Mammary epithelial cell (primary cell): ENCODE results near the gene UNC13A.

Experiments used
- CTCF ChIP-seq, 2 donors: IDR thresholded peaks in 1 of 2; conservative IDR thresholded peaks in 1 of 2; 2 replicates each; pipeline ENCODE4 v1.5.1; 2011 to 2012; ENCODE audit warnings: inconsistent platforms in 2 of 2, low read length in 2 of 2, mild to moderate bottlenecking in 2 of 2, control low read depth in 1 of 2, low read depth in 1 of 2; ENCODE audit not compliant: insufficient read depth in 1 of 2; ENCODE audit errors: extremely low read depth in 1 of 2
- EZH2 ChIP-seq: IDR thresholded peaks from 2 replicates; pipeline ENCODE4 v1.6.1; 2012; ENCODE audit warnings: low read length, inconsistent platforms, borderline replicate concordance

- TF ChIP-seq CTCF (conservative IDR thresholded peaks at IDR 0.05 in 1 of 2, IDR thresholded peaks at IDR 0.05 in 1 of 2; ENCODE audit: extremely low read depth in 1 of 2, insufficient read depth in 1 of 2, low read depth in 1 of 2, low read length in 2 of 2) (no peak), EZH2 (no peak)
These were observed 31.7 kb upstream of the UNC13A start for GRCh38 chr19:17719730-17720400.
